Measurements from ENCODE around the gene TMEM89. TPM values are rescaled to one million over a fixed set of nuclear protein-coding genes. Genes with fewer than 3 reads are reported as not detected.

Gene TMEM89
- polyA plus RNA-seq, 1 experiment: not detected

- POLR2A ChIA-PET: no interaction called here
- H3K4me3 ChIP-seq (ENCODE audit: low read depth, low read length): no peak overlapping the region
Measured at GRCh38 chr3:48576647-48577046, 44.9 kb downstream of the TMEM89 start.

GRCh38 chr3:48575366-48575765 is 46.2 kb downstream of the TMEM89 start:
- Histone ChIP-seq H3K9me3 (ENCODE audit: control insufficient read depth, insufficient read depth, low read length) (no peaks in the 10 kb centered on the region), H3K27me3 (ENCODE audit: control insufficient read depth, insufficient read depth, low read length) (no peaks in the 10 kb centered on the region), H3K4me3 (ENCODE audit: low read depth, low read length) (no peak overlapping the region), H3K27ac (ENCODE audit: low read depth, low read length) (no peak overlapping the region)
- CTCF ChIA-PET: no interaction called here
- TF ChIP-seq CTCF (IDR thresholded peaks at IDR 0.05; ENCODE audit: low read depth, low read length): no peak
- no peak for DNase-seq (ENCODE audit: low read depth, low spot score)
- POLR2A ChIA-PET: interaction anchor here (0.6 kb wide), 1 partner anchor 15 kb away, joined by 4 read pairs; no protein-coding TSS in a partner anchor

More at GRCh38 chr3:48576647-48577046, 44.9 kb downstream of the TMEM89 start:
- CTCF ChIA-PET: interaction anchor here (0.9 kb wide), 1 partner anchor 18 kb away, joined by 3 read pairs; no protein-coding TSS in a partner anchor
- TF ChIP-seq CTCF (IDR thresholded peaks at IDR 0.05; ENCODE audit: low read depth, low read length): no peak
- H3K9me3 ChIP-seq (ENCODE audit: control insufficient read depth, insufficient read depth, low read length): no peaks in the 10 kb centered on the region
- no peak for DNase-seq (ENCODE audit: low read depth, low spot score)
- H3K27ac ChIP-seq (ENCODE audit: low read depth, low read length): no peak overlapping the region
- no peaks in the 10 kb centered on the region for H3K27me3 ChIP-seq (ENCODE audit: control insufficient read depth, insufficient read depth, low read length)

GRCh38 chr3:48573973-48574585 is 47.5 kb downstream of the TMEM89 start:
- Histone ChIP-seq H3K27ac (ENCODE audit: low read depth, low read length) (no peak overlapping the region), H3K4me3 (ENCODE audit: low read depth, low read length) (no peak overlapping the region), H3K9me3 (ENCODE audit: control insufficient read depth, insufficient read depth, low read length) (no peaks in the 10 kb centered on the region), H3K27me3 (ENCODE audit: control insufficient read depth, insufficient read depth, low read length) (no peaks in the 10 kb centered on the region)
- no peak for TF ChIP-seq CTCF (IDR thresholded peaks at IDR 0.05; ENCODE audit: low read depth, low read length)
- DNase-seq (ENCODE audit: low read depth, low spot score): no peak
- ChIA-PET CTCF (no interaction called here), POLR2A (no interaction called here)

GRCh38 chr3:48572517-48572916 is 49.1 kb downstream of the TMEM89 start:
- H3K27ac ChIP-seq (ENCODE audit: low read depth, low read length): no peak overlapping the region
- ChIA-PET CTCF (no interaction called here), POLR2A (interaction anchor here (0.7 to 0.8 kb wide), 2 partner anchors 8 to 11 kb away, joined by 3 to 4 read pairs; no protein-coding TSS in a partner anchor)
- no peak for TF ChIP-seq CTCF (IDR thresholded peaks at IDR 0.05; ENCODE audit: low read depth, low read length)
- DNase-seq (ENCODE audit: low read depth, low spot score): no peak
- no peaks in the 10 kb centered on the region for H3K27me3 ChIP-seq (ENCODE audit: control insufficient read depth, insufficient read depth, low read length)
- no peak overlapping the region for H3K4me3 ChIP-seq (ENCODE audit: low read depth, low read length)
- H3K9me3 ChIP-seq (ENCODE audit: control insufficient read depth, insufficient read depth, low read length): no peaks in the 10 kb centered on the region

- DNase-seq (ENCODE audit: low read depth, low spot score): no peak
- Histone ChIP-seq H3K9me3 (ENCODE audit: control insufficient read depth, insufficient read depth, low read length) (no peaks in the 10 kb centered on the region), H3K4me3 (ENCODE audit: low read depth, low read length) (no peak overlapping the region), H3K27me3 (ENCODE audit: control insufficient read depth, insufficient read depth, low read length) (no peaks in the 10 kb centered on the region), H3K27ac (ENCODE audit: low read depth, low read length) (no peak overlapping the region)
- CTCF ChIA-PET: interaction anchor here (0.7 kb wide), 1 partner anchor 11 kb away, joined by 3 read pairs; no protein-coding TSS in a partner anchor
- no peak for TF ChIP-seq CTCF (IDR thresholded peaks at IDR 0.05; ENCODE audit: low read depth, low read length)
- POLR2A ChIA-PET: no interaction called here
Measured at GRCh38 chr3:48571938-48572337, 49.6 kb downstream of the TMEM89 start.

Other genes with a start within 250 kb of the TMEM89 start
- not detected in 2 replicates for gene FBXW12, start 249.6 kb downstream of the TMEM89 start, polyA plus RNA-seq (2011; rRNA removed)
- gene PLXNB1, start 191.7 kb downstream of the TMEM89 start, polyA plus RNA-seq (2011; rRNA removed): 13.4 and 18.3 TPM in 2 replicates
- gene CCDC51, start 181.7 kb downstream of the TMEM89 start, polyA plus RNA-seq (2011; rRNA removed): 9.5 and 11.1 TPM in 2 replicates
- 207 and 316 TPM in 2 replicates for gene TMA7, start 181.5 kb downstream of the TMEM89 start, polyA plus RNA-seq (2011; rRNA removed)
- 5.1 and 5.8 TPM in 2 replicates for gene ATRIP, start 175.0 kb downstream of the TMEM89 start, polyA plus RNA-seq (2011; rRNA removed)
- 124 and 151 TPM in 2 replicates for gene SHISA5, start 117.6 kb downstream of the TMEM89 start, polyA plus RNA-seq (2011; rRNA removed)
- 6.1 and 7.2 TPM in 2 replicates for gene PFKFB4, start 65.0 kb downstream of the TMEM89 start, polyA plus RNA-seq (2011; rRNA removed)
- gene UCN2, start 58.0 kb downstream of the TMEM89 start, polyA plus RNA-seq (2011; rRNA removed): 1.2 and 2.2 TPM in 2 replicates
- gene COL7A1, start 26.4 kb downstream of the TMEM89 start, polyA plus RNA-seq (2011; rRNA removed): 19.8 and 25.8 TPM in 2 replicates
- gene UQCRC1, start 12.1 kb downstream of the TMEM89 start, polyA plus RNA-seq (2011; rRNA removed): 379 and 468 TPM in 2 replicates
- 22.2 and 23.1 TPM in 2 replicates for gene SLC26A6, start 13.7 kb upstream of the TMEM89 start, polyA plus RNA-seq (2011; rRNA removed)
- gene CELSR3, start 41.1 kb upstream of the TMEM89 start, polyA plus RNA-seq (2011; rRNA removed): 0.55 and 0.73 TPM in 2 replicates
- gene NCKIPSD, start 64.1 kb upstream of the TMEM89 start, polyA plus RNA-seq (2011; rRNA removed): 25.4 and 36.3 TPM in 2 replicates
- gene IP6K2, start 95.5 kb upstream of the TMEM89 start, polyA plus RNA-seq (2011; rRNA removed): 110 and 115 TPM in 2 replicates
- 19.6 and 20.7 TPM in 2 replicates for gene PRKAR2A, start 226.1 kb upstream of the TMEM89 start, polyA plus RNA-seq (2011; rRNA removed)

Data from AG04450 (cell line).